ENCODE measurements around the gene BOLA1.

DNA sequence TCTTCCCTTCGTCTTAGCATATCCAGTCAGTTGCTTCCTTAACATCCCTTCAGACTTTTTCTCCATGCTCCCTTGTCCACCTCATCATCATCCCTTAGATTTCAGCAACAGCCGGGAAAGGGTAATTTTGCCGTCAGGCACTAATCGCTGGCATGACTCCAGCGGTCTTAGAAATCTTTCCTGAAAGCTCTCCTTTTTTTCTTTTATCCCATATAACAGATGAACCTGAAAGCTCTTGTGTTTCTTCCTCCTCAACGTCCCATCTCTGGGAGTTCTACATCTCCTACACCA, 10.4 kb upstream of the BOLA1 start:
- TF ChIP-seq EZH2 (IDR thresholded peaks at IDR 0.05; ENCODE audit: borderline replicate concordance, low read depth, low read length, severe bottlenecking), result no peak
- TF ChIP-seq POLR2A (IDR thresholded peaks at IDR 0.05; ENCODE audit: low read depth, low read length), result no peak

Measured in endothelial cell of umbilical vein (primary cell).